WTC11 (cell line): ENCODE data around the gene IFNGR2. TPM values are rescaled to one million over a fixed set of nuclear protein-coding genes. Genes with fewer than 3 reads are reported as not detected.

Experiments
- ATAC-seq: fragments of 200-7000 bp; cut with Tn5 transposase; 2 replicates; pipeline ENCODE4 v1.10.0; 2021; ENCODE audit warnings: mild to moderate bottlenecking, moderate library complexity
- CTCF ChIA-PET: fragments of 300-600 bp; sonication (Branson Sonifier 250); formaldehyde crosslinking; loops from one replicate; lab custom pipeline; 2021; ENCODE audit warnings: antibody characterized with exemption; lab: Charles Lee
- POLR2A ChIA-PET: fragments of 350-600 bp; sonication (Branson Sonifier 250); formaldehyde crosslinking; loops from one replicate; lab custom pipeline; 2021; ENCODE audit warnings: antibody characterized with exemption; lab: Charles Lee
- DNase-seq: peaks from one replicate; pipeline ENCODE4 v3.0.0; 2021; ENCODE audit warnings: low spot score
- H3K27ac Mint-ChIP-seq: 2 replicates; pipeline ENCODE4 v1.8.0; 2021; ENCODE audit warnings: mixed read lengths
- H3K27me3 Mint-ChIP-seq: 2 replicates; pipeline ENCODE4 v1.8.0; 2021; ENCODE audit warnings: low read depth, mild to moderate bottlenecking, moderate library complexity, mixed read lengths
- H3K36me3 Mint-ChIP-seq: 2 replicates; pipeline ENCODE4 v1.8.0; 2021; ENCODE audit warnings: mixed read lengths
- H3K4me1 Mint-ChIP-seq: 2 replicates; pipeline ENCODE4 v1.8.0; 2022; ENCODE audit warnings: mixed read lengths
- H3K4me3 Mint-ChIP-seq: 2 replicates; pipeline ENCODE4 v1.8.0; 2021; ENCODE audit warnings: mild to moderate bottlenecking, moderate library complexity, mixed read lengths
- H3K9me3 Mint-ChIP-seq: 2 replicates; pipeline ENCODE4 v1.8.0; 2021; ENCODE audit warnings: mixed read lengths
- ARID4B ChIP-seq: sonication (generic); formaldehyde crosslinking; IDR thresholded peaks from 2 replicates; pipeline ENCODE4 v1.8.0; 2023; ENCODE audit warnings: missing genetic modification reagents, mild to moderate bottlenecking, borderline replicate concordance
- ATF1 ChIP-seq: sonication (generic); formaldehyde crosslinking; IDR thresholded peaks from 2 replicates; pipeline ENCODE4 v1.8.1; 2023; ENCODE audit warnings: mild to moderate bottlenecking, moderate library complexity, missing genetic modification reagents
- ATF6 ChIP-seq: sonication (generic); formaldehyde crosslinking; IDR thresholded peaks from 2 replicates; pipeline ENCODE4 v1.8.1; 2023; ENCODE audit warnings: mild to moderate bottlenecking, missing genetic modification reagents
- CREB1 ChIP-seq: sonication (generic); formaldehyde crosslinking; IDR thresholded peaks from 2 replicates; pipeline ENCODE4 v1.8.0; 2023; ENCODE audit warnings: mild to moderate bottlenecking, missing genetic modification reagents
- E2F5 ChIP-seq: sonication (generic); formaldehyde crosslinking; IDR thresholded peaks from 2 replicates; pipeline ENCODE4 v1.8.1; 2022; ENCODE audit warnings: mild to moderate bottlenecking, moderate library complexity, missing genetic modification reagents
- FOXP4 ChIP-seq: sonication (generic); formaldehyde crosslinking; IDR thresholded peaks from 2 replicates; pipeline ENCODE4 v1.8.0; 2022; ENCODE audit warnings: mild to moderate bottlenecking, missing genetic modification reagents
- GRHL2 ChIP-seq: fragments of 250-450 bp; sonication (Bioruptor Pico); IDR thresholded peaks from 2 replicates; pipeline ENCODE4 v1.8.0; 2022; ENCODE audit warnings: mild to moderate bottlenecking, moderate library complexity; ENCODE audit not compliant: insufficient replicate concordance, severe bottlenecking
- MYBL2 ChIP-seq: sonication (generic); formaldehyde crosslinking; IDR thresholded peaks from 2 replicates; pipeline ENCODE4 v1.8.1; 2023; ENCODE audit warnings: mild to moderate bottlenecking, moderate library complexity, missing genetic modification reagents
- PREB ChIP-seq: sonication (generic); formaldehyde crosslinking; IDR thresholded peaks from 2 replicates; pipeline ENCODE4 v1.8.1; 2022; ENCODE audit warnings: mild to moderate bottlenecking, missing genetic modification reagents, moderate library complexity, borderline replicate concordance
- RORB ChIP-seq: fragments of 250-450 bp; sonication (Bioruptor Pico); IDR thresholded peaks from 2 replicates; pipeline ENCODE4 v1.9.0; 2021; ENCODE audit warnings: mild to moderate bottlenecking
- TEAD1 ChIP-seq: sonication (generic); formaldehyde crosslinking; IDR thresholded peaks from 2 replicates; pipeline ENCODE4 v1.8.0; 2022; ENCODE audit warnings: mild to moderate bottlenecking, missing genetic modification reagents
- TP53 ChIP-seq: sonication (generic); formaldehyde crosslinking; IDR thresholded peaks from 2 replicates; pipeline ENCODE4 v1.8.1; 2023; ENCODE audit warnings: mild to moderate bottlenecking, missing genetic modification reagents
- ZNF138 ChIP-seq: sonication (generic); formaldehyde crosslinking; conservative IDR thresholded peaks from 2 replicates; pipeline ENCODE4 v1.8.1; 2022; ENCODE audit warnings: mild to moderate bottlenecking, moderate library complexity, missing genetic modification reagents
- ZNF219 ChIP-seq: sonication (generic); formaldehyde crosslinking; IDR thresholded peaks from 2 replicates; pipeline ENCODE4 v1.8.0; 2023; ENCODE audit warnings: missing genetic modification reagents, mild to moderate bottlenecking, borderline replicate concordance
- ZNF396 ChIP-seq: fragments of 250-450 bp; sonication (Bioruptor Pico); IDR thresholded peaks from 2 replicates; pipeline ENCODE4 v1.8.0; 2021; ENCODE audit warnings: mild to moderate bottlenecking, moderate library complexity, borderline replicate concordance
- ZNF423 ChIP-seq: fragments of 250-450 bp; sonication (Bioruptor Pico); IDR thresholded peaks from 2 replicates; pipeline ENCODE4 v2.1.2; 2022; ENCODE audit warnings: mild to moderate bottlenecking, moderate library complexity
- total RNA-seq: library from RNA; stranded (reverse); gene quantifications from 3 replicates; pipeline ENCODE4 v1.2.3, GENCODE V29; 2021
- TF ChIP-seq, protein P1 (sequence below): fragments of 250-450 bp; sonication (Bioruptor Pico); IDR thresholded peaks from 2 replicates; pipeline ENCODE4 v1.9.0; 2021; ENCODE audit warnings: mild to moderate bottlenecking, borderline replicate concordance

The IFNGR2 gene
- total RNA-seq, 1 experiment from 2014 or later, result 34.1 TPM

GRCh38 chr21:33390479-33390878 lies 12.7 kb upstream of the IFNGR2 start:
- ChIA-PET POLR2A (no interaction called here), CTCF (no interaction called here)
- H3K9me3 Mint-ChIP-seq, result no peaks in the 10 kb centered on the region
- peaks cover 7% of the 10 kb centered on the region for H3K4me1 Mint-ChIP-seq
- TF ChIP-seq CREB1 (CRISPR knock-in tag) (no peak), PREB (CRISPR knock-in tag) (no peak), ZNF423 (CRISPR knock-in tag) (no peak), ZNF396 (no peak), MYBL2 (CRISPR knock-in tag) (no peak), ATF6 (CRISPR knock-in tag) (no peak), ZNF138 (CRISPR knock-in tag) (no peak), ATF1 (no peak), GRHL2 (CRISPR knock-in tag) (no peak), E2F5 (CRISPR knock-in tag) (no peak)
- TF ChIP-seq, protein P1, sequence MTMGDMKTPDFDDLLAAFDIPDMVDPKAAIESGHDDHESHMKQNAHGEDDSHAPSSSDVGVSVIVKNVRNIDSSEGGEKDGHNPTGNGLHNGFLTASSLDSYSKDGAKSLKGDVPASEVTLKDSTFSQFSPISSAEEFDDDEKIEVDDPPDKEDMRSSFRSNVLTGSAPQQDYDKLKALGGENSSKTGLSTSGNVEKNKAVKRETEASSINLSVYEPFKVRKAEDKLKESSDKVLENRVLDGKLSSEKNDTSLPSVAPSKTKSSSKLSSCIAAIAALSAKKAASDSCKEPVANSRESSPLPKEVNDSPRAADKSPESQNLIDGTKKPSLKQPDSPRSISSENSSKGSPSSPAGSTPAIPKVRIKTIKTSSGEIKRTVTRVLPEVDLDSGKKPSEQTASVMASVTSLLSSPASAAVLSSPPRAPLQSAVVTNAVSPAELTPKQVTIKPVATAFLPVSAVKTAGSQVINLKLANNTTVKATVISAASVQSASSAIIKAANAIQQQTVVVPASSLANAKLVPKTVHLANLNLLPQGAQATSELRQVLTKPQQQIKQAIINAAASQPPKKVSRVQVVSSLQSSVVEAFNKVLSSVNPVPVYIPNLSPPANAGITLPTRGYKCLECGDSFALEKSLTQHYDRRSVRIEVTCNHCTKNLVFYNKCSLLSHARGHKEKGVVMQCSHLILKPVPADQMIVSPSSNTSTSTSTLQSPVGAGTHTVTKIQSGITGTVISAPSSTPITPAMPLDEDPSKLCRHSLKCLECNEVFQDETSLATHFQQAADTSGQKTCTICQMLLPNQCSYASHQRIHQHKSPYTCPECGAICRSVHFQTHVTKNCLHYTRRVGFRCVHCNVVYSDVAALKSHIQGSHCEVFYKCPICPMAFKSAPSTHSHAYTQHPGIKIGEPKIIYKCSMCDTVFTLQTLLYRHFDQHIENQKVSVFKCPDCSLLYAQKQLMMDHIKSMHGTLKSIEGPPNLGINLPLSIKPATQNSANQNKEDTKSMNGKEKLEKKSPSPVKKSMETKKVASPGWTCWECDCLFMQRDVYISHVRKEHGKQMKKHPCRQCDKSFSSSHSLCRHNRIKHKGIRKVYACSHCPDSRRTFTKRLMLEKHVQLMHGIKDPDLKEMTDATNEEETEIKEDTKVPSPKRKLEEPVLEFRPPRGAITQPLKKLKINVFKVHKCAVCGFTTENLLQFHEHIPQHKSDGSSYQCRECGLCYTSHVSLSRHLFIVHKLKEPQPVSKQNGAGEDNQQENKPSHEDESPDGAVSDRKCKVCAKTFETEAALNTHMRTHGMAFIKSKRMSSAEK (CRISPR knock-in tag), result no peak
- no peak overlapping the region for H3K4me3 Mint-ChIP-seq
- no peak for ATAC-seq
- no peak overlapping the region for H3K27ac Mint-ChIP-seq
- H3K27me3 Mint-ChIP-seq, result no peaks in the 10 kb centered on the region
- DNase-seq, result no peak
- H3K36me3 Mint-ChIP-seq, result no peaks in the 10 kb centered on the region

GRCh38 chr21:33391656-33392055 lies 11.6 kb upstream of the IFNGR2 start:
- Mint-ChIP-seq H3K36me3 (no peaks in the 10 kb centered on the region), H3K4me3 (no peak overlapping the region), H3K27ac (no peak overlapping the region), H3K4me1 (peaks cover 7% of the 10 kb centered on the region), H3K9me3 (no peaks in the 10 kb centered on the region), H3K27me3 (no peaks in the 10 kb centered on the region)
- TF ChIP-seq TP53 (CRISPR knock-in tag) (no peak), ZNF219 (CRISPR knock-in tag) (no peak)
- ChIA-PET CTCF (no interaction called here), POLR2A (no interaction called here)
- no peak for ATAC-seq
- no peak for DNase-seq

- ATAC-seq (no peak), DNase-seq (no peak)
- H3K4me3 Mint-ChIP-seq, result no peak overlapping the region
- no peaks in the 10 kb centered on the region for H3K36me3 Mint-ChIP-seq
- no peaks in the 10 kb centered on the region for H3K9me3 Mint-ChIP-seq
- peaks cover 7% of the 10 kb centered on the region for H3K4me1 Mint-ChIP-seq
- POLR2A ChIA-PET, result no interaction called here
- CTCF ChIA-PET, result no interaction called here
- H3K27ac Mint-ChIP-seq, result no peak overlapping the region; the same call in 1 of the 2 replicates
- H3K27me3 Mint-ChIP-seq, result no peaks in the 10 kb centered on the region
- no peak for TF ChIP-seq ARID4B
- no peak for TF ChIP-seq RORB
- no peak for TF ChIP-seq TEAD1 (CRISPR knock-in tag)
- no peak for TF ChIP-seq FOXP4 (CRISPR knock-in tag)
Measured at GRCh38 chr21:33392284-33392985, 10.8 kb upstream of the IFNGR2 start.
